Common myeloid progenitor, CD34-positive (primary cell): ENCODE results near the gene IL6R.

Experiments
- CTCF ChIA-PET: fragments of 350-600 bp; sonication (Branson Sonifier 250); formaldehyde crosslinking; loops from one replicate; lab custom pipeline; 2021; ENCODE audit warnings: antibody characterized with exemption; lab: Charles Lee
- POLR2A ChIA-PET: fragments of 350-600 bp; sonication (Branson Sonifier 250); formaldehyde crosslinking; loops from one replicate; lab custom pipeline; 2021; ENCODE audit warnings: antibody characterized with exemption; lab: Charles Lee
- DNase-seq, 3 donors: peaks; one replicate each; pipeline versions ENCODE4 v3.0.0 to v3.0.0-alpha.2; 2013
- H3K27ac ChIP-seq, 2 experiments: 1 replicate in 1 of 2; 2 replicates in 1 of 2; pipeline ENCODE4 v1.7.0; 2013; ENCODE audit warnings: inconsistent platforms in 2 of 2, low read length in 2 of 2, mild to moderate bottlenecking in 2 of 2, low read depth in 1 of 2, moderate library complexity in 1 of 2; ENCODE audit not compliant: severe bottlenecking in 2 of 2, insufficient read depth in 1 of 2, poor library complexity in 1 of 2
- H3K27me3 ChIP-seq, 5 experiments: replicated peaks in 2 of 5; 1 replicate in 3 of 5; 2 replicates in 2 of 5; pipeline versions ENCODE4 v1.6.1 to v1.7.0; 2013; ENCODE audit warnings: low read length in 4 of 5, mild to moderate bottlenecking in 2 of 5, moderate library complexity in 2 of 5, inconsistent platforms in 1 of 5; ENCODE audit not compliant: insufficient read depth in 5 of 5, control insufficient read depth in 4 of 5
- H3K36me3 ChIP-seq, 4 experiments: 1 replicate in 2 of 4; 2 replicates in 2 of 4; pipeline versions ENCODE4 v1.6.1 to v1.7.0; 2013; ENCODE audit warnings: low read length in 3 of 4, control low read depth in 1 of 4, mild to moderate bottlenecking in 1 of 4; ENCODE audit not compliant: control insufficient read depth in 4 of 4, insufficient read depth in 4 of 4
- H3K4me1 ChIP-seq, 4 experiments: 1 replicate in 3 of 4; 2 replicates in 1 of 4; pipeline versions ENCODE4 v1.6.1 to v1.7.1; 2013; ENCODE audit warnings: low read length in 3 of 4, mild to moderate bottlenecking in 3 of 4, control low read depth in 1 of 4, inconsistent platforms in 1 of 4, moderate library complexity in 1 of 4; ENCODE audit not compliant: control insufficient read depth in 4 of 4, insufficient read depth in 4 of 4; ENCODE audit errors: control extremely low read depth in 1 of 4
- H3K4me3 ChIP-seq, 7 experiments: 1 replicate in 4 of 7; 2 replicates in 3 of 7; pipeline versions ENCODE4 v1.5.1 to v1.7.0; 2013; ENCODE audit warnings: mild to moderate bottlenecking in 7 of 7, low read length in 6 of 7, moderate library complexity in 6 of 7, inconsistent platforms in 2 of 7, low read depth in 2 of 7, control low read depth in 1 of 7; ENCODE audit not compliant: insufficient read depth in 4 of 7, control insufficient read depth in 1 of 7; ENCODE audit errors: extremely low read depth in 1 of 7
- H3K9me3 ChIP-seq, 5 experiments: 1 replicate in 4 of 5; 2 replicates in 1 of 5; pipeline versions ENCODE4 v1.6.1 to v1.7.1; 2013; ENCODE audit warnings: low read length in 4 of 5, mild to moderate bottlenecking in 2 of 5, inconsistent platforms in 1 of 5, low read depth in 1 of 5, moderate library complexity in 1 of 5; ENCODE audit not compliant: control insufficient read depth in 4 of 5, insufficient read depth in 2 of 5; ENCODE audit errors: control extremely low read depth in 1 of 5
- WGBS: methylation state at CpG from one replicate; pipeline ENCODE4 v1.1.5; 2013; ENCODE audit not compliant: insufficient coverage; 5-methylcytosine and 5-hydroxymethylcytosine counted together

IL6R gene

DNA sequence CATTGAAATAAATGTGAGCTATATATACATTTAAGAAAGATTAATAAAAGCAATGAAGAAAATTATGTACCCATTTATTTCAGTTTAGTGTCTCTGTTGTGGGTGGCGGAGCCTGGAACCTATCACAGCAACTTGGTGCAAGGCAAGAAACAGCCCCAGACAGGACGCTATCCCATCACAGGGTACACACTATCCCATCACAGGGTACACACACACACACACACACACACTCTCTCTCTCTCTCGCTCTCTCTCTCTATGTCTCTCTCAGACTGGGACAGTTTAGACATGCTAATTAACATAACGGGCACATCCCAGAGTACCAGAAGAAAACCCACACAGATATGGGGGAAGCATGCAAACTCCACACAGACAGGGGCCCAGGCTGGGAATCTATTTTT lies 6.5 kb upstream of the IL6R start:
- WGBS = no CpG with 5 or more reads among the region's 4 CpGs
- DNase-seq = no peak
- Histone ChIP-seq H3K27ac (no peak overlapping the region), H3K36me3 (no peaks in the 10 kb centered on the region), H3K9me3 (no peaks in the 10 kb centered on the region), H3K27me3 (no peaks in the 10 kb centered on the region), H3K4me1 (peaks cover 7 to 40% (median 23%) of the 10 kb centered on the region in 4 experiments), H3K4me3 (no peak overlapping the region)
- ChIA-PET CTCF (interaction anchor here (1.1 to 1.6 kb wide), 3 partner anchors 35 to 81 kb away, joined by 3 to 5 read pairs (median 3); no protein-coding TSS in a partner anchor), POLR2A (no interaction called here)

DNA sequence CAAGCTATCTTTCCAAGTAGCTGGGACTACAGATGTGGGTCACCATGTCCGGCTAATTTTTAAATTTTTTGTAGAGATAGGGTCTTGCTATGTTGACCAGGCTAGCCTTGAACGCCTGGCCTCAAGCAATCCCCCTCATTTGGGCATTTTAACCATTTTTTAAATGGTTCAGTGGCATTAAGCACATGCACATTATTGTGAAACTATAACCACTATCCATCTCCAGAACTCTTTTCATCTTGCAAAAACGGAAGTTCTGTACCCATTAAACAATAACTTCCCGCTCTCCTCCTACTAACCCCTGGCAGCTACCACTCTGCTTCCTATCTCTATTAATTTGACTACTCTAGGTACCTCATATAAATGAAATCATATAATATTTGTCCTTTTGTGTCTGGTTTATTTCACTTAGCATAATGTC lies 4.8 kb upstream of the IL6R start:
- ChIA-PET CTCF (interaction anchor here (0.9 to 1.5 kb wide), 2 partner anchors 20 to 49 kb away, joined by 4 to 6 read pairs; no protein-coding TSS in a partner anchor), POLR2A (no interaction called here)
- 0% methylated on average over 1 of the region's 4 CpGs for WGBS
- DNase-seq = peak in 2 of 3 donors; percentile 69 to 78
- no peak overlapping the region for H3K4me3 ChIP-seq
- H3K27me3 ChIP-seq = no peaks in the 10 kb centered on the region
- H3K27ac ChIP-seq = no peak overlapping the region
- H3K9me3 ChIP-seq = no peaks in the 10 kb centered on the region
- no peaks in the 10 kb centered on the region for H3K36me3 ChIP-seq
- peaks cover 10 to 55% (median 38%) of the 10 kb centered on the region in 4 experiments for H3K4me1 ChIP-seq

DNA sequence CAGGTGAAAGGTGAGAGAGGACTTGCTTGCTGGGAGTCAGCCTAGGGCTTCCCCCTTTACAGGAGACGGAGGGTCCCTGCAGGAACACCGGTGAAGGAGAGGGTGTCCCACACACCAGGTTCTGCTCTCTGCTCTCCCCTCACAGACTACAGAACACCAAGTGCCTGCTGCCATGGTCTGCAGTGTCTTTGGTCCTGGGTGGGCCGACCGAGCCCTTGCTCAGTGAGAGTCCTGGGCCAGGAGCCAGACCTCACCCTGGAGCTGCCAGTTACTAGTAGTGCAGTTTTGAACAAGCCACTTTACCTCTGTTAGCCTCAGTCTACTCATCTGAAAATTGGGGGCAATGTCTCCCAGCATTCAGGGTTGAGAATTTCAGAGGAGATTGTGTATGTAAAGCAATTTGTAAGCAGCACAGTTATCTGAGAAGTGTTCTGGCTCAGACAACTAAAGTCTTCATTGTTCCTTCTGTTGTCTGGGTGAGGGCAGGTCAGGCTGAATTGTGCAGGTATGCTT lies 2.7 kb upstream of the IL6R start:
- ChIA-PET POLR2A (no interaction called here), CTCF (interaction anchor here (0.9 to 2.7 kb wide), 6 partner anchors 13 to 76 kb away, joined by 3 to 11 read pairs (median 6); no protein-coding TSS in a partner anchor)
- no peak for DNase-seq
- Histone ChIP-seq H3K4me3 (no peak overlapping the region), H3K27ac (no peak overlapping the region), H3K27me3 (no peaks in the 10 kb centered on the region), H3K4me1 (peaks cover 10 to 76% (median 58%) of the 10 kb centered on the region in 4 experiments), H3K9me3 (no peaks in the 10 kb centered on the region), H3K36me3 (no peaks in the 10 kb centered on the region)
- WGBS = 96% methylated on average over 2 of the region's 4 CpGs

DNA sequence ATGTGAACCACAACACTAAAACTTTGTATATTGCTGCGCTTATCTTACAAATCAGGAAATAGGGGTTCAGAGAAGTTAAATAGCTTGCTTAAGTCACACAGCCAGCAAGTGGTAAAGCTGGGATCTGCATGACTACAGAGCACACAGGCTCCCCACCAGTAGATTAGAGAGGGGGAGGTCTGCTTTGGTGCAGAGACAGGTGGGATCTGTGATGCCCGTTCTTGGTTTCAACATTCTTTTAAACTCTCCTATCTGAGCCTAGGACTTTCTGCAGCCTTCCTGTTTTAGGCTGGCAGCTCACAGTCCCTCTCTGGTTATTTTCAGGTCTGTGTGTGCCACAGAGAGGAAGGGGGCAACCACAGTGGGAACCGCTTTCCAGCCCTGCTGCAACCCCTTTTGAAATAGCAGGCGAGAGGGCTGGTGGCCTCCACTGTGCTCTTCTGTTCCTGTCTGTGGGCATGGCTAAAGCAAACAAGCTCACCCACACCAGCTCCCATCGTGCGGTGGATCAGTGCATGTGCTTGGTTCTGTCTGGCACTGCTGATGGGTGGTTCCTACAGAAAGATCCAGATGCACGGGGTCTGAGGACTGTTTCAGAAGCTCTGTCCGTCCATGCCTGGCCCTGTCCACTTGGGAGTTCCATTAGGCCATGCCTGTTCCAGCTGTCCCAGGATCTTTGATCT lies 1.7 kb upstream of the IL6R start:
- CTCF ChIA-PET = interaction anchor here (0.6 to 2.7 kb wide), 18 partner anchors 13 to 78 kb away, joined by 3 to 11 read pairs (median 4); partner anchors contain the start of gene ATP8B2
- no peaks in the 10 kb centered on the region for H3K36me3 ChIP-seq
- H3K4me1 ChIP-seq = peaks cover 15 to 81% (median 68%) of the 10 kb centered on the region in 4 experiments
- H3K27me3 ChIP-seq = no peaks in the 10 kb centered on the region
- H3K4me3 ChIP-seq = peak overlapping the region in 2 of 7 experiments; percentile 1 to 14
- peak; percentile 63 to 78 (median 75) for DNase-seq
- H3K9me3 ChIP-seq = no peaks in the 10 kb centered on the region
- 20% methylated on average over 4 of the region's 8 CpGs for WGBS
- POLR2A ChIA-PET = no interaction called here
- H3K27ac ChIP-seq = no peak overlapping the region

DNA sequence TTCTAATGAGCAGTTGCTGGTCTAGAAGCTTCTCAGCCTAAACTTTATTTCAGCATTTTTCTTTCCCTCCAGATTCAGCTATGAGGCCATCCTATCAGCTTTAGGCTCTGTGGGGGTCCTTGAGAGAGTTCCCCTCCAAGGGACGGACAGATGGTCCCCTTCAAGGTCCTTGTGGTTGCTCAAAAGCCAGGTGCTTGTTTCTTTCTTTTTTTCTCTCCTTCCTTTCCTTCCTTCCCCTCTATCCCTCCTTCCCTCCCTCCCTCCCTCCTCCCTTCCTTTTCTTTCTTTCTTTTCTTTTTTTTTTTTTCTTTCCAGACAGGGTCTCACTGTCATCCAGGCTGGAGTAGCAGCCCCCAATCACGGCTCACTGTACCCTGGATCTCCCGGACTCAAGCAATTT lies 1.2 kb upstream of the IL6R start:
- no peak overlapping the region for H3K27ac ChIP-seq
- ChIA-PET CTCF (interaction anchor here (0.6 to 2.7 kb wide), 18 partner anchors 12 to 78 kb away, joined by 3 to 11 read pairs (median 4); partner anchors contain the start of gene ATP8B2), POLR2A (no interaction called here)
- H3K4me3 ChIP-seq = peak overlapping the region in 1 of 7 experiments; percentile 14
- no peaks in the 10 kb centered on the region for H3K9me3 ChIP-seq
- H3K36me3 ChIP-seq = no peaks in the 10 kb centered on the region
- WGBS = 14% methylated on average over 1 of the region's 3 CpGs
- H3K27me3 ChIP-seq = no peaks in the 10 kb centered on the region
- DNase-seq = peak in 1 of 3 donors; percentile 22
- peaks cover 19 to 87% (median 74%) of the 10 kb centered on the region in 4 experiments for H3K4me1 ChIP-seq

DNA sequence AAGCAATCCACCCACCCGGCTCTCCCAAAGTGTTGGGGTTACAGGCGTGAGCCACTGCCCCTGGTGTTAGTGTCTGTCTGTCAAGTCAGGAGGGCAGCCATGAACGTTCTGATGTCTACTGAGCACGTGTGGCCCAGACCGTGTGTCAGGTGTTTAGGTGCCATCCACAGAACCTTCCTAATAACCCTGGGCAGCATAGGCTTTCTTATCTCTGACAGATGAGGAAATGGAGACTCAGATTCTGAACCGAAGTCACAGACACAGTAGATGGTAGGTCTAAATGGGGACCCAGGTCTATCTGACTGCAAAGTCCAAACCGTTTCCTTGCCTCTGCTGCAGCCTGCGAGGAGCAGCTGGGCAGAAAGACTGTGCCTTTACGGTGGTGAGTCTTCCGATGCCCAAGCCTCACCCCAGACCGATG lies 622 bp upstream of the IL6R start:
- Histone ChIP-seq H3K36me3 (no peaks in the 10 kb centered on the region), H3K4me3 (peak overlapping the region in 6 of 7 experiments; percentile 0 to 89 (median 72)), H3K9me3 (no peaks in the 10 kb centered on the region), H3K27ac (peak overlapping the region in 1 of 2 experiments; percentile 43), H3K27me3 (no peaks in the 10 kb centered on the region), H3K4me1 (peaks cover 20 to 90% (median 79%) of the 10 kb centered on the region in 4 experiments)
- DNase-seq = peak in 2 of 3 donors; percentile 41 to 52
- ChIA-PET CTCF (interaction anchor here (0.6 to 2.7 kb wide), 10 partner anchors 12 to 70 kb away, joined by 3 to 11 read pairs (median 6); no protein-coding TSS in a partner anchor), POLR2A (no interaction called here)
- WGBS = 14% methylated on average over 10 of the region's 11 CpGs
